Stimulated activated CD8-positive, alpha-beta memory T cell treated with anti-CD3 and anti-CD28 coated beads, Interleukin-12 subunit alpha, Interleukin-12 subunit beta, amount 100 ng/mL, for 1 hour (primary cell): ENCODE results near the gene SDHAF3.

Source experiments
- DNase-seq: peaks from one replicate; pipeline ENCODE4 v3.0.0-alpha.2; 2020; ENCODE audit warnings: low read depth

SDHAF3 gene

DNA sequence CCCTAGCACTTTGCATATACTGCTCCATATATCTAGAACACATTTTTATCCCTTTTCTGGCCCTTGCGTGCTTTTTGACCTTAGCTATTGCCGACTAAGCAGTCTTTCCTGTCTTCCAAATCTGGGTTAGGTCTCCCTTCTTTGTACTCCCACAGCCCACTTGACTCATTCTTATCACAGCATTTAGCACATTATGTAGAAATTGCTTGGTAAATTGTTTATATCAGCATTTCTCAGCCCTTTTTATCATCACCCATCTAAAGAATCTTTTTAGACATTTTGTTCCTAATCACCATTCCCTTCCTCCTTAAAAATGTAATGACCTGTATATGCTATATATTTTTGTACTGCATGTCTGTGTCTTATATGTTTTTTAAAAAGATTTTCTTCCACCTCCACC is 101.7 kb downstream of the SDHAF3 start:
- DNase-seq: no peak

GRCh38 chr7:97224316-97224715 is 106.8 kb downstream of the SDHAF3 start:
- DNase-seq: no peak

- no peak for DNase-seq
These were observed 109.0 kb downstream of the SDHAF3 start for GRCh38 chr7:97226541-97226940.
